Uterus (tissue), 4 donors: ENCODE measurements around the gene SH3BGR. TPM values are rescaled to one million over a fixed set of nuclear protein-coding genes. Genes with fewer than 3 reads are reported as not detected.

Source experiments
- DNase-seq, 2 donors: peaks; one replicate each; pipeline ENCODE4 v3.0.0-alpha.2; 2019 to 2020
- H3K27ac ChIP-seq, 2 donors: fragments of 200-600 bp; sonication (generic); 1 replicate in 1 of 2; 2 replicates in 1 of 2; pipeline ENCODE4 v1.5.1; 2016 to 2018
- H3K27me3 ChIP-seq, 2 donors: fragments of 200-600 bp; sonication (generic); one replicate each; pipeline ENCODE4 v1.5.1; 2018 to 2019; ENCODE audit warnings: control low read depth in 1 of 2
- H3K36me3 ChIP-seq, 2 donors: fragments of 200-600 bp; sonication (generic); one replicate each; pipeline ENCODE4 v1.5.1; 2019; ENCODE audit warnings: control low read depth in 1 of 2
- H3K4me1 ChIP-seq, 2 donors: fragments of 200-600 bp; sonication (generic); one replicate each; pipeline ENCODE4 v1.5.1; 2018 to 2019; ENCODE audit warnings: control low read depth in 1 of 2
- H3K4me3 ChIP-seq, 2 donors: fragments of 200-600 bp; sonication (generic); 1 replicate in 1 of 2; 2 replicates in 1 of 2; pipeline ENCODE4 v1.5.1; 2018 to 2019; ENCODE audit warnings: mild to moderate bottlenecking in 1 of 2
- H3K9me3 ChIP-seq, 2 donors: fragments of 200-600 bp; sonication (generic); one replicate each; pipeline ENCODE4 v1.5.1; 2019; ENCODE audit warnings: control low read depth in 1 of 2
- POLR2A ChIP-seq, 2 donors: fragments of 450-650 bp; IDR thresholded peaks; one replicate each; pipeline ENCODE4 v1.6.1; 2016; ENCODE audit warnings: antibody characterized with exemption in 2 of 2, mild to moderate bottlenecking in 1 of 2, moderate library complexity in 1 of 2
- intact Hi-C: fragments of 100-400 bp; cut with DNase I; formaldehyde crosslinking; loops from one replicate; pipeline ENCODE4 v1.15.1; 2023; ENCODE audit warnings: low total_unique reads
- total RNA-seq, 4 donors: library from RNA; depleted of rRNA in 3 of 4; stranded (reverse); fragments of >200 nt in 3 of 4; gene quantifications; one replicate each; pipeline versions ENCODE4 v1.1.0 to v1.2.4, GENCODE V29; 2014 to 2023
- TF ChIP-seq, protein P1 (sequence below), 4 experiments: fragments of 200-600 bp in 2 of 4; fragments of 450-650 bp in 2 of 4; sonication (generic) in 2 of 4; IDR thresholded peaks; one replicate each; pipeline ENCODE4 v1.5.1; 2016 to 2019; ENCODE audit warnings: antibody characterized with exemption in 4 of 4, mild to moderate bottlenecking in 2 of 4, moderate library complexity in 1 of 4
- donor health status: DM: yes; HTN: yes; CAD: no.

SH3BGR gene
- total RNA-seq, 4 donors from 2014 or later: 1.1 to 27.9 (median 8.1) TPM; not detected in 1

DNA sequence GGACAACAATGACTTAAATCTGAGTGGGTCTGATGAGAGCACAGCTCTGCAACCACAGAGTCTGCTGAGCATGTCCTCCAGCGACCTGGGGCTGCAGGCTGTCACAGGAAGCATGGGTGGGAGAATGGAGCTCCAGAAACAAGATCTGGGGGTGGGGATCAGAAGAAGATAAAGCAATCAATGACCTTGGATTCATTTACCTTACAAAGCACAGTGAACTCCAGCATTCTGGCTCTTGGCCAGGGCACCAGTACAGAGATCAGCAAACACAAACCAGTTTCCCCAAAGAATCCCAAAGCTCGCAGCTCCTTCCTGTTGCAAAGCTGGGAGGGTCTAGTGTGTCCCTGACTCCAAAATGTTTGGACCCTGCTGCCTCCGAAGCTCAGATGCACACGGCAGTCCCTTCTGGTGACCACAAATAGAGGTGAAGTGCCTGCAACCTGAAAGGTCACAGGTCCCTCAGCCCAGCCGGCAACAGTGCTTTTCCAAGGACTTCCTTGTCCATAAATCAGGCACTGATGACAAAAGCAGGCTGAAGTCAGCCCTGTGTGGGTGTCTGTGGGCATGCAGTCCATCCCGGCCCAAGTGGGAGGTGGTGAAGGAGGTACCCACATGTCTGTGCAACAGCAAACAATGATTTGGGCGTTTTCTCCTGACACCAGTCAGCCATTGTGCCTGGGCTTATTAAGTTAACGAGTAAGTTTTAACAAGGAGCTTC is 76.1 kb downstream of the SH3BGR start:
- no peaks in the 10 kb centered on the region for H3K27me3 ChIP-seq

GRCh38 chr21:39529026-39529425 is 77.3 kb downstream of the SH3BGR start:
- Histone ChIP-seq H3K4me1 (no peaks in the 10 kb centered on the region), H3K4me3 (no peak overlapping the region), H3K36me3 (no peaks in the 10 kb centered on the region), H3K27ac (no peak overlapping the region), H3K9me3 (no peaks in the 10 kb centered on the region), H3K27me3 (no peaks in the 10 kb centered on the region)
- intact Hi-C loops: loop anchor here (10.0 kb wide), 1 partner anchor 186 kb away; no protein-coding TSS in a partner anchor
- TF ChIP-seq, protein P1, sequence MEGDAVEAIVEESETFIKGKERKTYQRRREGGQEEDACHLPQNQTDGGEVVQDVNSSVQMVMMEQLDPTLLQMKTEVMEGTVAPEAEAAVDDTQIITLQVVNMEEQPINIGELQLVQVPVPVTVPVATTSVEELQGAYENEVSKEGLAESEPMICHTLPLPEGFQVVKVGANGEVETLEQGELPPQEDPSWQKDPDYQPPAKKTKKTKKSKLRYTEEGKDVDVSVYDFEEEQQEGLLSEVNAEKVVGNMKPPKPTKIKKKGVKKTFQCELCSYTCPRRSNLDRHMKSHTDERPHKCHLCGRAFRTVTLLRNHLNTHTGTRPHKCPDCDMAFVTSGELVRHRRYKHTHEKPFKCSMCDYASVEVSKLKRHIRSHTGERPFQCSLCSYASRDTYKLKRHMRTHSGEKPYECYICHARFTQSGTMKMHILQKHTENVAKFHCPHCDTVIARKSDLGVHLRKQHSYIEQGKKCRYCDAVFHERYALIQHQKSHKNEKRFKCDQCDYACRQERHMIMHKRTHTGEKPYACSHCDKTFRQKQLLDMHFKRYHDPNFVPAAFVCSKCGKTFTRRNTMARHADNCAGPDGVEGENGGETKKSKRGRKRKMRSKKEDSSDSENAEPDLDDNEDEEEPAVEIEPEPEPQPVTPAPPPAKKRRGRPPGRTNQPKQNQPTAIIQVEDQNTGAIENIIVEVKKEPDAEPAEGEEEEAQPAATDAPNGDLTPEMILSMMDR (IDR thresholded peaks at IDR 0.05): no peak
- no peak for TF ChIP-seq POLR2A (IDR thresholded peaks at IDR 0.05)
- no peak for DNase-seq

More for the DNA sequence above, 76.1 kb downstream of the SH3BGR start:
- Histone ChIP-seq H3K27ac (no peak overlapping the region), H3K36me3 (no peaks in the 10 kb centered on the region), H3K4me3 (no peak overlapping the region), H3K4me1 (no peaks in the 10 kb centered on the region), H3K9me3 (no peaks in the 10 kb centered on the region)
- intact Hi-C loops: loop anchor here (10.0 kb wide), 1 partner anchor 187 kb away; no protein-coding TSS in a partner anchor
- TF ChIP-seq POLR2A (IDR thresholded peaks at IDR 0.05): no peak
- TF ChIP-seq, protein P1 (IDR thresholded peaks at IDR 0.05): no peak
- no peak for DNase-seq

- Histone ChIP-seq H3K9me3 (no peaks in the 10 kb centered on the region), H3K4me1 (no peaks in the 10 kb centered on the region), H3K4me3 (no peak overlapping the region), H3K27ac (no peak overlapping the region), H3K36me3 (no peaks in the 10 kb centered on the region), H3K27me3 (no peaks in the 10 kb centered on the region)
- intact Hi-C loops: no loop called here
- DNase-seq: no peak
- TF ChIP-seq POLR2A (IDR thresholded peaks at IDR 0.05): no peak
- TF ChIP-seq, protein P1 (IDR thresholded peaks at IDR 0.05): no peak
These were observed 79.3 kb downstream of the SH3BGR start for GRCh38 chr21:39531064-39531463.

DNA sequence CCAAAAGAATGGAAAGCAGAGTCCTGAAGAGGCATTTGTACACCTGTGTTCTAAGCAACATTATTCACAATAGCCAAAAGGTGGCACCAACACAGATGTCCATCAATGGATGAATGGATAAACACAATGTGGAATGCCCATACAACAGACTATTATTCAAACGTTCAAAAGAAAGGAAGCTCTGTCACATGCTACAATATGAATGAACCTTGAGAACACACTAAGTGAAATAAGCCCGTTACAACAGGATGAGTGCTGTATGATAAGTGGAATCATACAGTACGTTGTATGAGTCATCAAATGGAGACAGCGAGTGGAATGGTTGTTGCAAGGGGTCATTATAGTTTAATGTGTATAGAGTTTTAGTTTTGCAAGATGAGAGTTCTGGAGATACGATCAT is 80.1 kb downstream of the SH3BGR start:
- Histone ChIP-seq H3K4me1 (no peaks in the 10 kb centered on the region), H3K4me3 (no peak overlapping the region), H3K27me3 (no peaks in the 10 kb centered on the region), H3K36me3 (no peaks in the 10 kb centered on the region), H3K9me3 (no peaks in the 10 kb centered on the region), H3K27ac (no peak overlapping the region)
- intact Hi-C loops: no loop called here
- TF ChIP-seq, protein P1 (IDR thresholded peaks at IDR 0.05): no peak
- TF ChIP-seq POLR2A (IDR thresholded peaks at IDR 0.05): no peak
- no peak for DNase-seq

DNA sequence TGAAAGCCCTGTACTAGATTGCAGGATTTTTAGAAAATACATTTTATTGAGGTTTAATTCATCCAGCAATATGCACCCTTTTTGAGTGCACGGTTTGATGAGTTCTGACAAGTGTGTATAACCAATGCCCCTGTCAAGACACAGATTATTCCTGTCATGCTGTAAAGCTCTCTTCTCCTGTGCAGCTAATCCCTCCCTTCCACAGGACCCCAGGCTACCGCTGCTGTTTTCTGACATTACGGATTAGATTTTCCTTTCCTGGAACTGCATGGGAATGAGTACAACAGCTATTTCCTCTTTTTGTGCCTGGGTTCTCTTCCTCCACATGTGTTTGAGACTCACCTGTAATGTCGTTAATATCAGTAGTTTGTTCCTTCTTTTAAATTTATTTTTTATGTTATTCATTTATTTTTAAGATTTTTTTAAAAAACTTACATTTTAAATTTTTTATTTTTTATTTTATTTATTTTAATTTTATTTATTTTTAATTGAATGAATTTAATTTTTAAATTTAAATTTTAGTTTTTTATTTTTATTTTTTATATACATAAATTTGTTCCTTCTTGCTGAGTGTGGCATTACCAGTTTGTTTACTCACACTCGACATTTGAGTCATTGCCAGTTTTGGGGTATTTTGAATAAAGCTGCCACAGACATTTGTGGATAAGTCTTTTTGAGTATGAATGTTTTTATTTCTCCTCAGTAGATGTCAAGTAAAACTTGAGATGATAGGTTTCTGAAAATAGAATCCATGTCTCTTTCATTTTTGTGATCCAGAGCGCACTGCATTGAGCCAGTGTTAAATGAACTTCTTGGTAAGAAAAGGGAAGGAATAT is 82.0 kb downstream of the SH3BGR start:
- Histone ChIP-seq H3K27me3 (no peaks in the 10 kb centered on the region), H3K4me1 (no peaks in the 10 kb centered on the region), H3K36me3 (no peaks in the 10 kb centered on the region), H3K4me3 (no peak overlapping the region), H3K9me3 (no peaks in the 10 kb centered on the region), H3K27ac (no peak overlapping the region)
- no peak for DNase-seq
- TF ChIP-seq, protein P1 (IDR thresholded peaks at IDR 0.05): no peak
- no peak for TF ChIP-seq POLR2A (IDR thresholded peaks at IDR 0.05)
- intact Hi-C loops: no loop called here
